K562 (cell line): ENCODE measurements around the gene ESRRB. TPM values are rescaled to one million over a fixed set of nuclear protein-coding genes. Genes with fewer than 3 reads are reported as not detected.

Experiments
- ATAC-seq: fragments of 200-7000 bp; cut with Tn5 transposase; 3 replicates; pipeline ENCODE4 v1.9.1; 2020; ENCODE audit warnings: moderate library complexity
- BruUV-seq: library from RNA; stranded (reverse); fragments of 400-500 nt; replicated peaks from 2 replicates; lab custom pipeline; 2021; lab: Mats Ljungman, UMichigan
- CTCF ChIA-PET: fragments of 300-600 bp; formaldehyde crosslinking; extraction: SDS; loops from one replicate; lab custom pipeline; 2021; ENCODE audit warnings: low intra/inter-chr PET ratio; lab: Yijun Ruan, JAX
- POLR2A ChIA-PET: fragments of 300-600, 350-650 bp; sonication (Branson Sonifier 250); formaldehyde crosslinking; extraction: SDS; loops from one replicate; lab custom pipeline; 2021; ENCODE audit warnings: antibody characterized with exemption, inconsistent platforms; lab: Yijun Ruan, JAX
- DNase-seq, 4 experiments: peaks; one replicate each; pipeline versions ENCODE4 v3.0.0 to v3.0.0-alpha.2; 2011 to 2018; ENCODE audit warnings: low spot score in 3 of 4, mixed read lengths in 3 of 4; ENCODE audit errors: extremely low read depth in 1 of 4
- FAIRE-seq: peaks from 2 replicates; lab custom pipeline; 2011; peaks lifted over from hg19 to GRCh38; lab: Jason Lieb, UNC
- H2AFZ ChIP-seq: 2 replicates; pipeline ENCODE4 v1.6.0; 2011; ENCODE audit warnings: low read depth, low read length, control low read depth, inconsistent platforms
- H3K27ac ChIP-seq: fragments of 200-600 bp; 3 replicates; pipeline ENCODE4 v1.8.0; 2011; ENCODE audit warnings: low read depth, mild to moderate bottlenecking, control low read depth, inconsistent platforms, low read length, moderate library complexity, mixed read lengths; ENCODE audit errors: extremely low read depth
- H3K27me3 ChIP-seq, 2 experiments: fragments of 300-600 bp in 1 of 2; 2 replicates in 1 of 2; 3 replicates in 1 of 2; pipeline versions ENCODE4 v1.6.0 to v1.8.0; 2011; ENCODE audit warnings: inconsistent platforms in 2 of 2, low read length in 2 of 2, mild to moderate bottlenecking in 1 of 2, mixed read lengths in 1 of 2, moderate library complexity in 1 of 2; ENCODE audit not compliant: control insufficient read depth in 2 of 2, insufficient read depth in 2 of 2
- H3K36me3 ChIP-seq: fragments of 300-600 bp; 3 replicates; pipeline ENCODE4 v1.8.0; 2011; ENCODE audit warnings: mild to moderate bottlenecking, low read length, inconsistent platforms; ENCODE audit not compliant: control insufficient read depth, insufficient read depth
- H3K4me1 ChIP-seq, 2 experiments: fragments of 200-600 bp in 1 of 2; replicated peaks in 1 of 2; 2 replicates in 1 of 2; 3 replicates in 1 of 2; pipeline versions ENCODE4 v1.5.1 to v1.8.0; 2011; ENCODE audit warnings: inconsistent platforms in 2 of 2, low read length in 2 of 2, mild to moderate bottlenecking in 1 of 2, mixed read lengths in 1 of 2, moderate library complexity in 1 of 2; ENCODE audit not compliant: control insufficient read depth in 2 of 2, insufficient read depth in 2 of 2
- H3K4me2 ChIP-seq: 2 replicates; pipeline ENCODE4 v1.6.1; 2011; ENCODE audit warnings: low read length, control low read depth, inconsistent platforms, mixed read lengths; ENCODE audit not compliant: insufficient read depth
- H3K4me3 ChIP-seq: fragments of 200-600 bp; sonication (generic), shearing (Covaris generic); 2 replicates; pipeline ENCODE4 v1.5.1; 2016; ENCODE audit warnings: control low read depth, inconsistent platforms
- H3K79me2 ChIP-seq: fragments of 200-600 bp; 3 replicates; pipeline ENCODE4 v1.8.0; 2011; ENCODE audit warnings: low read length, inconsistent platforms; ENCODE audit not compliant: control insufficient read depth, insufficient read depth
- H3K9ac ChIP-seq, 2 experiments: 2 replicates each; pipeline versions ENCODE4 v1.6.0 to v1.6.1; 2011; ENCODE audit warnings: low read depth in 2 of 2, low read length in 2 of 2, control low read depth in 1 of 2, inconsistent platforms in 1 of 2, mild to moderate bottlenecking in 1 of 2, mixed read lengths in 1 of 2; ENCODE audit not compliant: insufficient read depth in 1 of 2
- H3K9me1 ChIP-seq: one replicate; pipeline ENCODE4 v1.6.0; 2011; ENCODE audit warnings: inconsistent platforms, mild to moderate bottlenecking, low read length, moderate library complexity; ENCODE audit not compliant: control insufficient read depth, insufficient read depth
- H3K9me3 ChIP-seq: replicated peaks from 2 replicates; pipeline ENCODE4 v1.5.1; 2011; ENCODE audit warnings: low read depth, low read length, inconsistent platforms; ENCODE audit not compliant: control insufficient read depth, insufficient read depth
- H4K20me1 ChIP-seq: replicated peaks from 2 replicates; pipeline ENCODE4 v1.6.1; 2011; ENCODE audit warnings: low read length, inconsistent platforms, mixed read lengths; ENCODE audit not compliant: control insufficient read depth, insufficient read depth
- BRF1 ChIP-seq: IDR thresholded peaks from 3 replicates; pipeline ENCODE4 v1.6.1; 2011; ENCODE audit warnings: borderline replicate concordance, mild to moderate bottlenecking; ENCODE audit not compliant: insufficient read length; ENCODE audit errors: extremely low read depth
- POLR2H ChIP-seq: IDR thresholded peaks from 2 replicates; pipeline ENCODE4 v1.6.1; 2016; ENCODE audit warnings: missing genetic modification characterization, low read depth, mild to moderate bottlenecking, control low read depth, missing compliant biosample characterization, moderate library complexity
- ZFPM2 ChIP-seq: fragments of 250-450 bp; sonication (Bioruptor Pico); IDR thresholded peaks from 2 replicates; pipeline ENCODE4 v1.5.1; 2022; ENCODE audit warnings: mild to moderate bottlenecking
- ZNF324 ChIP-seq: fragments of 250-450 bp; sonication (Bioruptor Pico); IDR thresholded peaks from 2 replicates; pipeline ENCODE4 v1.4.0; 2020; ENCODE audit warnings: mild to moderate bottlenecking
- ZNF778 ChIP-seq: fragments of 450-650 bp; formaldehyde crosslinking; IDR thresholded peaks from 2 replicates; pipeline ENCODE4 v1.4.0; 2020; ENCODE audit warnings: mild to moderate bottlenecking, moderate library complexity
- WGBS: fragments of 100-300 bp; shearing (Covaris generic); methylation state at CpG from one replicate; pipeline ENCODE4 v1.1.6; 2016; ENCODE audit warnings: low coverage, mixed read lengths; ENCODE audit not compliant: insufficient coverage; ENCODE audit errors: missing lambda C conversion rate; 5-methylcytosine and 5-hydroxymethylcytosine counted together
- in situ Hi-C: fragments of 300-500 bp; cut with MboI; formaldehyde crosslinking; loops from 4 replicates; pipeline ENCODE4 v1.15.0; 2018; ENCODE audit warnings: inconsistent platforms, mixed read lengths
- intact Hi-C: fragments of 100-400 bp; cut with micrococcal nuclease; formaldehyde crosslinking; loops from 2 replicates; pipeline ENCODE4 v1.14.2; 2022
- polyA plus RNA-seq, 8 experiments: library from polyadenylated mRNA; depleted of rRNA in 4 of 8; stranded (reverse) in 5 of 8; unstranded in 3 of 8; fragments of >200 nt; fragmentation: Nextera tagmentation in 2 of 8; fragmentation: Illumina TruSeq in 1 of 8; extraction: Ambion mirVana in 2 of 8; extraction: Trizol in 1 of 8; gene quantifications; 2 replicates each; pipeline versions ENCODE4 v1.2.1 to v1.2.3, GENCODE V29; 2011 to 2014; ENCODE audit warnings: inconsistent platforms in 1 of 8, missing spikeins in 1 of 8
- total RNA-seq, 7 experiments: library from RNA; depleted of rRNA in 6 of 7; stranded (reverse); fragments of >200 nt in 6 of 7; fragmentation: Illumina TruSeq in 2 of 7; extraction: Trizol in 2 of 7; gene quantifications; 2 replicates each; pipeline versions ENCODE4 v1.2.1 to v1.2.3, GENCODE V29; 2011 to 2021; ENCODE audit warnings: low replicate concordance in 1 of 7
- TF ChIP-seq, protein P1 (sequence below): fragments of 250-450 bp; sonication (Bioruptor Pico); IDR thresholded peaks from 2 replicates; pipeline ENCODE4 v1.4.0; 2020

ESRRB gene
- total and polyA plus RNA-seq, 9 of the 15 experiments (the other 6 are each of a cell fraction or from before 2014, with no cell fraction given): 3.2 to 24.7 (median 14.5) TPM

DNA sequence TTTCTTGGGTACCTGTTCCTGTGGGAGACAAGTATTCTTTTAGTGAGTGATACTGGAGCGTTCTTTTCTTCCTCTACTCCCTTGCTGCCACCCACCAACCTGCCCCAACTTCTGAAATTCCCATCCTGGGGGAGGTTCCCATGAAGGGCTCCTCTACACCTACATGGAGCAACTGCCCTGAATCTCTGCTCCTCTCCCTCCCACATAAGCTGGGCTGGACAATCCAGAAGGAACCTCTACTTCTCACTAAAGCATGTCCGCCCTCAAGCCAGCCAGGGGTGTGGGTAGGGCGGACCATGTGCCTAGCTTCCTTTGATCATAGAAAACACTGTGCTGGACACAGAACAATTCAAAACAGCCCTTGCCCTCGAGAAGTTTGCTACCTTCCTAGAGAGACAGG, 25.9 kb upstream of the ESRRB start (continued):
- TF ChIP-seq, protein P1, sequence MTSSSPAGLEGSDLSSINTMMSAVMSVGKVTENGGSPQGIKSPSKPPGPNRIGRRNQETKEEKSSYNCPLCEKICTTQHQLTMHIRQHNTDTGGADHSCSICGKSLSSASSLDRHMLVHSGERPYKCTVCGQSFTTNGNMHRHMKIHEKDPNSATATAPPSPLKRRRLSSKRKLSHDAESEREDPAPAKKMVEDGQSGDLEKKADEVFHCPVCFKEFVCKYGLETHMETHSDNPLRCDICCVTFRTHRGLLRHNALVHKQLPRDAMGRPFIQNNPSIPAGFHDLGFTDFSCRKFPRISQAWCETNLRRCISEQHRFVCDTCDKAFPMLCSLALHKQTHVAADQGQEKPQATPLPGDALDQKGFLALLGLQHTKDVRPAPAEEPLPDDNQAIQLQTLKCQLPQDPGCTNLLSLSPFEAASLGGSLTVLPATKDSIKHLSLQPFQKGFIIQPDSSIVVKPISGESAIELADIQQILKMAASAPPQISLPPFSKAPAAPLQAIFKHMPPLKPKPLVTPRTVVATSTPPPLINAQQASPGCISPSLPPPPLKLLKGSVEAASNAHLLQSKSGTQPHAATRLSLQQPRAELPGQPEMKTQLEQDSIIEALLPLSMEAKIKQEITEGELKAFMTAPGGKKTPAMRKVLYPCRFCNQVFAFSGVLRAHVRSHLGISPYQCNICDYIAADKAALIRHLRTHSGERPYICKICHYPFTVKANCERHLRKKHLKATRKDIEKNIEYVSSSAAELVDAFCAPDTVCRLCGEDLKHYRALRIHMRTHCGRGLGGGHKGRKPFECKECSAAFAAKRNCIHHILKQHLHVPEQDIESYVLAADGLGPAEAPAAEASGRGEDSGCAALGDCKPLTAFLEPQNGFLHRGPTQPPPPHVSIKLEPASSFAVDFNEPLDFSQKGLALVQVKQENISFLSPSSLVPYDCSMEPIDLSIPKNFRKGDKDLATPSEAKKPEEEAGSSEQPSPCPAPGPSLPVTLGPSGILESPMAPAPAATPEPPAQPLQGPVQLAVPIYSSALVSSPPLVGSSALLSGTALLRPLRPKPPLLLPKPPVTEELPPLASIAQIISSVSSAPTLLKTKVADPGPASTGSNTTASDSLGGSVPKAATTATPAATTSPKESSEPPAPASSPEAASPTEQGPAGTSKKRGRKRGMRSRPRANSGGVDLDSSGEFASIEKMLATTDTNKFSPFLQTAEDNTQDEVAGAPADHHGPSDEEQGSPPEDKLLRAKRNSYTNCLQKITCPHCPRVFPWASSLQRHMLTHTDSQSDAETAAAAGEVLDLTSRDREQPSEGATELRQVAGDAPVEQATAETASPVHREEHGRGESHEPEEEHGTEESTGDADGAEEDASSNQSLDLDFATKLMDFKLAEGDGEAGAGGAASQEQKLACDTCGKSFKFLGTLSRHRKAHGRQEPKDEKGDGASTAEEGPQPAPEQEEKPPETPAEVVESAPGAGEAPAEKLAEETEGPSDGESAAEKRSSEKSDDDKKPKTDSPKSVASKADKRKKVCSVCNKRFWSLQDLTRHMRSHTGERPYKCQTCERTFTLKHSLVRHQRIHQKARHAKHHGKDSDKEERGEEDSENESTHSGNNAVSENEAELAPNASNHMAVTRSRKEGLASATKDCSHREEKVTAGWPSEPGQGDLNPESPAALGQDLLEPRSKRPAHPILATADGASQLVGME: no peak
- no peak for TF ChIP-seq BRF1
- no peak for TF ChIP-seq ZFPM2 (CRISPR knock-in tag)

DNA sequence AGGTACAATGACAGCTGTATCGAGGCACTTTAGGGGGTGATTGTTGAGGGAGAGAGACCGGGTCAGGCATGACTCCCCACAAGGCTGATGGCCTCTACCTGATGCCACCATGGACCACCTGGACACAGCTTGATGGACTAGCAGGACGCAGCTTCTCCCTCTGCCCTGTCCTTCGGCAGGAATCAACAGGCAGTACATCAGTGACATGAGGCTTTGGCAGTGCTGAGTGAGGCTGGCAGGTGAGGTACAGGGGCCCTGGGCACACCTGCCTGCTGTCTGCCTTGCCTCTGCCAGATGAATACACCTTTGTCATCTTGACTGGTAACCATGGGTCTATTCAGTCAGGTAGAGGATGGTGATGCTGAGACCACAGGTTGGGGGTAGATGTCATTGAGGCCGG, 25.3 kb upstream of the ESRRB start:
- H3K4me1 ChIP-seq: peaks cover 0 to 3% of the 10 kb centered on the region in 2 experiments; a peak in 1 of 5 replicates
- H3K27me3 ChIP-seq: no peaks in the 10 kb centered on the region
- no peak overlapping the region for H3K27ac ChIP-seq
- ChIA-PET POLR2A (no interaction called here), CTCF (no interaction called here)
- no peaks in the 10 kb centered on the region for H3K9me3 ChIP-seq
- in situ Hi-C loops (no loop called here), intact Hi-C loops (no loop called here)
- no peaks in the 10 kb centered on the region for H4K20me1 ChIP-seq
- no peaks in the 10 kb centered on the region; the same call in 1 of the 3 replicates for H3K36me3 ChIP-seq
- WGBS: 80% methylated on average over 5 of the region's 5 CpGs
- H3K4me2 ChIP-seq: no peak overlapping the region
- DNase-seq (no peak), FAIRE-seq (no peak), ATAC-seq (no peak)
- H3K9me1 ChIP-seq: no peaks in the 10 kb centered on the region
- no peak overlapping the region for H3K9ac ChIP-seq
- no peaks in the 10 kb centered on the region; the same call in 2 of the 3 replicates for H3K79me2 ChIP-seq
- no peak overlapping the region for H2AFZ ChIP-seq
- H3K4me3 ChIP-seq: no peak overlapping the region
- no TSS peak for BruUV-seq
- no peak for TF ChIP-seq ZNF778 (CRISPR knock-in tag)
- no peak for TF ChIP-seq ZNF324 (CRISPR knock-in tag)
- no peak for TF ChIP-seq POLR2H (tag)
